AG04449 (cell line): ENCODE data around the gene TAB3.

Experiments used
- CTCF ChIA-PET: fragments of 350-600 bp; formaldehyde crosslinking; extraction: SDS; loops from one replicate; lab custom pipeline; 2021; ENCODE audit warnings: antibody characterized with exemption; lab: Yijun Ruan, JAX
- POLR2A ChIA-PET: fragments of 400-600, 350-600 bp; formaldehyde crosslinking; extraction: SDS; loops from one replicate; lab custom pipeline; 2020; ENCODE audit warnings: antibody characterized with exemption, inconsistent platforms; lab: Yijun Ruan, JAX
- DNase-seq: peaks from one replicate; pipeline ENCODE4 v3.0.0-alpha.2; 2010; ENCODE audit warnings: low read depth, low spot score
- H3K4me3 ChIP-seq: 2 replicates; pipeline ENCODE4 v1.5.1; 2011; ENCODE audit warnings: low read depth, mild to moderate bottlenecking, control low read depth, low read length
- TF ChIP-seq, protein P1 (sequence below): IDR thresholded peaks from one replicate; pipeline ENCODE4 v1.5.1; 2011; ENCODE audit warnings: mild to moderate bottlenecking, moderate library complexity, low read length, control low read depth, inconsistent platforms; ENCODE audit not compliant: insufficient read depth; ENCODE audit errors: missing control alignments

Gene TAB3

DNA sequence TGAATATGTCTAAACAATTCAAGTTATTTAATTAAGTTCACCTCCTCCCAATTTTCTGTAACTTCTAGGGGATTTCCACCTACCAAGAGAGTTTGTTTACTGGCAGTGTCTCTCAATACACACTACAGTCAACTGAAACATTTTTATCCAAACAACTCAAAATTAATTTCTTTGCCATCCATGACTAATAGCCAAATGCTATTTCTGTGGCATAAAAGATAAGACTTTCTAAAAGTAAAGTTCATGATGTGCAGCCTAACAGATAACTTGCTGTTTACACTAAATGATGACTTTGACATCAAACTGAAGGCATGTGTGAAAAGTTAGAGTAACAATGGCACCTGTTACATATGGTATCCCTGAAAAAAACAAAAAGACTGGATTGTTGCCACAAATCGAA is 7.3 kb downstream of the TAB3 start:
- no peak overlapping the region for H3K4me3 ChIP-seq
- ChIA-PET POLR2A (no interaction called here), CTCF (no interaction called here)
- DNase-seq: no peak
- TF ChIP-seq, protein P1, sequence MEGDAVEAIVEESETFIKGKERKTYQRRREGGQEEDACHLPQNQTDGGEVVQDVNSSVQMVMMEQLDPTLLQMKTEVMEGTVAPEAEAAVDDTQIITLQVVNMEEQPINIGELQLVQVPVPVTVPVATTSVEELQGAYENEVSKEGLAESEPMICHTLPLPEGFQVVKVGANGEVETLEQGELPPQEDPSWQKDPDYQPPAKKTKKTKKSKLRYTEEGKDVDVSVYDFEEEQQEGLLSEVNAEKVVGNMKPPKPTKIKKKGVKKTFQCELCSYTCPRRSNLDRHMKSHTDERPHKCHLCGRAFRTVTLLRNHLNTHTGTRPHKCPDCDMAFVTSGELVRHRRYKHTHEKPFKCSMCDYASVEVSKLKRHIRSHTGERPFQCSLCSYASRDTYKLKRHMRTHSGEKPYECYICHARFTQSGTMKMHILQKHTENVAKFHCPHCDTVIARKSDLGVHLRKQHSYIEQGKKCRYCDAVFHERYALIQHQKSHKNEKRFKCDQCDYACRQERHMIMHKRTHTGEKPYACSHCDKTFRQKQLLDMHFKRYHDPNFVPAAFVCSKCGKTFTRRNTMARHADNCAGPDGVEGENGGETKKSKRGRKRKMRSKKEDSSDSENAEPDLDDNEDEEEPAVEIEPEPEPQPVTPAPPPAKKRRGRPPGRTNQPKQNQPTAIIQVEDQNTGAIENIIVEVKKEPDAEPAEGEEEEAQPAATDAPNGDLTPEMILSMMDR: no peak

DNA sequence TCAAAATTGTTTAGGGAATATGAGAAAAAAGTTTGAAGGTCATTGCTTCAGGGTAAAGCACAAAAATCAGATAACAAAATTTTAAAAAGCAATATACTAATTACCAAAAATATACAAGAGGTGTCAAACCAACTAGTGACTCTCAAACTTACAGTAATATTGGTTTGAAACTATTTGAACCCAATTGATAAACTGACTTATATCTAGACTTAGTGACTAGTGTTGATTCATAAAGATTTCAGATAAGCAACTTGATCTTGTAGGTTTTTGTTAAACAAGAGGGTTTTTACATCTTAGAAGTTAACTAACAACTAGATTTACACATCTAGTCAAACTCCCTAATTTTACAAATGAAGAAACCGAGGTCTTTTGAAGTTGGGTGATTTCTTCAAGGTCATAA is 7.7 kb downstream of the TAB3 start:
- TF ChIP-seq, protein P1: no peak
- CTCF ChIA-PET: no interaction called here
- no peak for DNase-seq
- POLR2A ChIA-PET: no interaction called here
- H3K4me3 ChIP-seq: no peak overlapping the region

DNA sequence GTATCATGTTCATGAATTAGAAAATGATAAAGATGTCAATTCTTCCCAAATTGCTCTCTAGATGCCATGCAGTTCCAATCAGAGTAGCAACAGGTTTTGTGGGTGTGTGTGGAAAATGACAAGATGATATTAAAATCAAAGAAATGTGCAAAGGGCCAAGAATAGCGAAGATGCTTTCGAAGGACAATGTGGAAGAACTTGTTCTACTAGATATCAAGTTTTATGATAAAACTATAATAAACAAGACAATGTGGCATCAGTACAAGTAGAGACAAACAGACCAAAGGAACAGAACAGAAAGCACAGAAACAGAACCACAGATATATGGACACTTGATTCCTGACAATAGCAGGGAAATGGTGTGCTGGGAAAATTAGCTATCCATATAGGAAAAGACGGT is 9.0 kb downstream of the TAB3 start:
- POLR2A ChIA-PET: no interaction called here
- CTCF ChIA-PET: no interaction called here
- no peak overlapping the region for H3K4me3 ChIP-seq
- DNase-seq: no peak
- TF ChIP-seq, protein P1: no peak

DNA sequence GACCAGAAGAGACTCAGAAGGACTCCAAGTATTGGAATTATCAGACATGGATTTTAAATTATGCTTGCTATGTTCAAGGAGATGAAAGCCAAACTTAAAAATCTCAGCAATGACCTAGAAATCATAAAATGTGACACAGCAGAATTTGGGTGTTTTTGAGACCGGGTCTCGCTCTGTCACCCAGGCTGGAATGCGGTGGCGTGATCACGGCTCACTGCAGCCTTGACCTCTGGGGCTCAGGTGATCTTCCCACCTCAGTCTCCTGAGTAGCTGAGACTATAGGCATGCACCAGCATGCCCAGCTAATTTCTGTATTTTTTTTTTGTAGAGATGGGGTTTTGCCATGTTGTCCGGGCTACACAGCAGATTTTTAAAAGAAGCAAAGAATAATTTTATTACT is 12.7 kb downstream of the TAB3 start:
- TF ChIP-seq, protein P1: no peak
- ChIA-PET POLR2A (interaction anchor here (0.6 to 0.7 kb wide), 2 partner anchors 13 to 14 kb away, joined by 3 read pairs; partner anchors contain the start of gene TAB3), CTCF (no interaction called here)
- H3K4me3 ChIP-seq: no peak overlapping the region
- no peak for DNase-seq

DNA sequence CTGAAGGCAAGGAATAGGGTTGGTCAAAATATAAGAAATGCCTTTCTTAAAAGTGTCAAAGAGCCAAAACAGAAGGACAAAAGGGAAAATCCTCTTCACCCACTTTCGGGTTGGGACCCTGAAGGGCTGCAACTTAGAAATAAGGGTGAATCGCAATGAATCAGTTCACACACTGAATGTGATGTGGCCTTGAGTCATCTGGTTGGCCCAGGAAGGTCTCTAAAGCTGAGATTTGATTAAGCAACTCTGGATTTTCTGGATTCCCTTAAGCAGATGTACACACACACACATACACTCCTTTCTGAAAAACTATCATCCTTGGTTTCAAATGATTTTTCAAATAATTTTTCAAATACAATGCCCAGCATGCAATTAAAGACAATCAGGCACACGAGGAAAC is 13.1 kb downstream of the TAB3 start:
- peak; percentile 38 for DNase-seq
- ChIA-PET POLR2A (interaction anchor here (0.6 to 0.7 kb wide), 2 partner anchors 13 to 14 kb away, joined by 3 read pairs; partner anchors contain the start of gene TAB3), CTCF (no interaction called here)
- no peak overlapping the region for H3K4me3 ChIP-seq
- TF ChIP-seq, protein P1: no peak

DNA sequence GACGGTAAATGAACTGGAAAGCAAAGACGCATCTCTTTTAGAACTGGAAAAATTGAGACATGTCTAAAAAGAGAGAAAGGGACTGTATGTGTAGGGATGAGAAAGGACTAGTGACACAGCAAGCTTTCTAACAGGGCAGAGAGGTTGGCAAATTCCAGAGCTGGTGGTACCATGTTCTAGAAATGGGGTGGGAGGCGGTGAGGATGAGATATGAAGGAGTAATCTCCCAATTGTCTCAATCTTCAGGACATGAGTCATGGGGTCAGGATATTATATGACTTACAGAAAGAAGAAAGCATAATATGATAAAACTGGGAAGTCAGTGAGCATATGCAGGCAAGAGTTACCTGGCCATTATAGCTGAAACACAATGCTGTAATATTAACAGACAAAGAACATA is 14.2 kb downstream of the TAB3 start:
- TF ChIP-seq, protein P1: no peak
- ChIA-PET POLR2A (no interaction called here), CTCF (no interaction called here)
- no peak overlapping the region for H3K4me3 ChIP-seq
- DNase-seq: no peak
